ENCODE measurements around the gene KCNH1. TPM values are rescaled to one million over a fixed set of nuclear protein-coding genes. Genes with fewer than 3 reads are reported as not detected.
A peak's percentile ranks its signal among the peaks of the same experiment; 100 is the strongest.

Gene KCNH1
- total RNA-seq: not detected
- not detected for polyA plus RNA-seq

- Histone ChIP-seq H3K4me1 (ENCODE audit: control insufficient read depth in 4 of 4, insufficient read depth in 4 of 4, low read length in 3 of 4) (peaks cover 8 to 15% (median 9%) of the 10 kb centered on the region in 4 donors), H3K27me3 (ENCODE audit: control insufficient read depth in 4 of 4, insufficient read depth in 4 of 4, low read length in 3 of 4) (peaks cover 0 to 13% (median 2%) of the 10 kb centered on the region in 4 donors), H3K36me3 (ENCODE audit: control insufficient read depth in 4 of 4, insufficient read depth in 3 of 4, low read depth in 1 of 4, low read length in 3 of 4) (no peaks in the 10 kb centered on the region), H3K9ac (ENCODE audit: low read depth in 1 of 2, low read length in 2 of 2) (peak within 1 kb of the TSS in 1 of 2 donors; percentile 42), H3K27ac (ENCODE audit: low read depth in 1 of 2, low read length in 2 of 2) (no peak within 1 kb of the TSS), H3K4me3 (ENCODE audit: low read depth in 1 of 3, low read length in 3 of 3) (peak within 1 kb of the TSS in 2 of 3 donors; percentile 1 to 50), H3K9me3 (ENCODE audit: control insufficient read depth in 4 of 4, low read length in 3 of 4) (no peaks in the 10 kb centered on the region)
- WGBS: 2% methylated on average over 61 of the region's 61 CpGs
- no peak for TF ChIP-seq JUND (IDR thresholded peaks at IDR 0.05)
- TF ChIP-seq RAD21 (IDR thresholded peaks at IDR 0.05): peak; percentile 72 to 81
- TF ChIP-seq, protein P1, sequence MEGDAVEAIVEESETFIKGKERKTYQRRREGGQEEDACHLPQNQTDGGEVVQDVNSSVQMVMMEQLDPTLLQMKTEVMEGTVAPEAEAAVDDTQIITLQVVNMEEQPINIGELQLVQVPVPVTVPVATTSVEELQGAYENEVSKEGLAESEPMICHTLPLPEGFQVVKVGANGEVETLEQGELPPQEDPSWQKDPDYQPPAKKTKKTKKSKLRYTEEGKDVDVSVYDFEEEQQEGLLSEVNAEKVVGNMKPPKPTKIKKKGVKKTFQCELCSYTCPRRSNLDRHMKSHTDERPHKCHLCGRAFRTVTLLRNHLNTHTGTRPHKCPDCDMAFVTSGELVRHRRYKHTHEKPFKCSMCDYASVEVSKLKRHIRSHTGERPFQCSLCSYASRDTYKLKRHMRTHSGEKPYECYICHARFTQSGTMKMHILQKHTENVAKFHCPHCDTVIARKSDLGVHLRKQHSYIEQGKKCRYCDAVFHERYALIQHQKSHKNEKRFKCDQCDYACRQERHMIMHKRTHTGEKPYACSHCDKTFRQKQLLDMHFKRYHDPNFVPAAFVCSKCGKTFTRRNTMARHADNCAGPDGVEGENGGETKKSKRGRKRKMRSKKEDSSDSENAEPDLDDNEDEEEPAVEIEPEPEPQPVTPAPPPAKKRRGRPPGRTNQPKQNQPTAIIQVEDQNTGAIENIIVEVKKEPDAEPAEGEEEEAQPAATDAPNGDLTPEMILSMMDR (IDR thresholded peaks at IDR 0.05; ENCODE audit: low read depth, low read length, missing input control): peak; percentile 69
- DNase-seq (ENCODE audit: low spot score): peak; percentile 80
These were observed at the start of gene KCNH1 for GRCh38 chr1:211133836-211134669. Gene KCNH1, minus strand, starts transcription at chr1:211134148. Its CDS starts 203 bp downstream, at chr1:211133945.

DNA sequence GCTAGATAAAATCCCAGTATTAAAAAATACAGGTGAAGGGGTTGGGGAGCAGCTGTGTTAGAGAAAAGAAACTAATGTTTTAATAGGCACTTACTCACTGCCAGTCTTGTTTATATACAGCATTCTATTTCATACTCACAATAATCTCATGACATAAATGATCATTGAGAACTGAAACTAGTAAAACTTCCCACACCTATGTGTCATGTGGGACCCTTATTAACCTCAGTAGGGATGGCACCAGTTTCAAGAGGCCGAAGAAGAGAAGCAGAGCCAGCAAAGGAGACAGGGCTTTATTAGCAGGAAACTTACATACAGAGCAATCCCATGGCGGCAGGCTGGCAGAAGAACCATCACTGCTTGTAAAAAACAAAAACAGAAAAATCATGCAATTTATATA is 48.8 kb upstream of the KCNH1 start:
- Histone ChIP-seq H3K27me3 (ENCODE audit: control insufficient read depth in 4 of 4, insufficient read depth in 4 of 4, low read length in 3 of 4) (no peaks in the 10 kb centered on the region), H3K4me3 (ENCODE audit: low read depth in 1 of 3, low read length in 3 of 3) (no peak overlapping the region), H3K9me3 (ENCODE audit: control insufficient read depth in 4 of 4, low read length in 3 of 4) (no peaks in the 10 kb centered on the region), H3K4me1 (ENCODE audit: control insufficient read depth in 4 of 4, insufficient read depth in 4 of 4, low read length in 3 of 4) (no peaks in the 10 kb centered on the region), H3K36me3 (ENCODE audit: control insufficient read depth in 4 of 4, insufficient read depth in 3 of 4, low read depth in 1 of 4, low read length in 3 of 4) (no peaks in the 10 kb centered on the region), H3K9ac (ENCODE audit: low read depth in 1 of 2, low read length in 2 of 2) (no peak overlapping the region), H3K27ac (ENCODE audit: low read depth in 1 of 2, low read length in 2 of 2) (no peak overlapping the region)
- DNase-seq (ENCODE audit: low spot score): no peak
- no peak for TF ChIP-seq NR2F2 (IDR thresholded peaks at IDR 0.05)
- WGBS: 88% methylated on average over 2 of the region's 2 CpGs

DNA sequence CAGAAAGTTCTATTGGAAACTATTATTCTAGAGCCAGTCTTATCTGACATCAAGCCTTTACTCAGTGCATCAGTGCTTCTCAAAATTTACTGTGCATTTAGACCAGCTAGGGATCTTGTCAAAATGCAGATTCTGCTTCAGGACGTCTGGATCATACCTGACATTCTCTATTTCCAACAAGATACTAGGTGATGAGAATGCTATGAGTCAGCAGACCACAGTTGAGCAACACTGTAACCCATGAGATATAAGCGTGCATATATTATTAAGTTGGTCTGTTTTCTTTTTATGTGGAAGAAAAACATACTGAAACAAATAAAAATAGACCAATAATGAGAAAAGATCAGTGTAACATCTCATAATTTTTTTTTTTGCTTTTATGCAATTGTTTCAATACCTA is 40.4 kb upstream of the KCNH1 start:
- H3K27me3 ChIP-seq (ENCODE audit: control insufficient read depth in 4 of 4, insufficient read depth in 4 of 4, low read length in 3 of 4): no peaks in the 10 kb centered on the region
- H3K9ac ChIP-seq (ENCODE audit: low read depth in 1 of 2, low read length in 2 of 2): no peak overlapping the region
- DNase-seq (ENCODE audit: low spot score): no peak
- no peaks in the 10 kb centered on the region for H3K36me3 ChIP-seq (ENCODE audit: control insufficient read depth in 4 of 4, insufficient read depth in 3 of 4, low read depth in 1 of 4, low read length in 3 of 4)
- no peak overlapping the region for H3K27ac ChIP-seq (ENCODE audit: low read depth in 1 of 2, low read length in 2 of 2)
- no peaks in the 10 kb centered on the region for H3K4me1 ChIP-seq (ENCODE audit: control insufficient read depth in 4 of 4, insufficient read depth in 4 of 4, low read length in 3 of 4)
- peaks cover 0 to 3% (median 1%) of the 10 kb centered on the region in 4 donors for H3K9me3 ChIP-seq (ENCODE audit: control insufficient read depth in 4 of 4, low read length in 3 of 4)
- 55% methylated on average over 2 of the region's 2 CpGs for WGBS
- no peak overlapping the region for H3K4me3 ChIP-seq (ENCODE audit: low read depth in 1 of 3, low read length in 3 of 3)
- TF ChIP-seq FOXA1 (IDR thresholded peaks at IDR 0.05): no peak
- no peak for TF ChIP-seq HNF4A (conservative IDR thresholded peaks at IDR 0.05)
- TF ChIP-seq JUND (IDR thresholded peaks at IDR 0.05): no peak
- no peak for TF ChIP-seq RAD21 (IDR thresholded peaks at IDR 0.05)
- TF ChIP-seq HNF4G (IDR thresholded peaks at IDR 0.05): no peak
- TF ChIP-seq EGR1 (IDR thresholded peaks at IDR 0.05; ENCODE audit: low read depth in 2 of 2): no peak
- no peak for TF ChIP-seq SP1 (IDR thresholded peaks at IDR 0.05)
- no peak for TF ChIP-seq GABPA (IDR thresholded peaks at IDR 0.05 in 1 of 2, conservative IDR thresholded peaks at IDR 0.05 in 1 of 2)
- no peak for TF ChIP-seq TAF1 (conservative IDR thresholded peaks at IDR 0.05)
- no peak for TF ChIP-seq YY1 (IDR thresholded peaks at IDR 0.05)
- TF ChIP-seq MAX (IDR thresholded peaks at IDR 0.05): no peak
- TF ChIP-seq, protein P1 (IDR thresholded peaks at IDR 0.05; ENCODE audit: low read depth, low read length, missing input control): no peak
- TF ChIP-seq, protein P2, sequence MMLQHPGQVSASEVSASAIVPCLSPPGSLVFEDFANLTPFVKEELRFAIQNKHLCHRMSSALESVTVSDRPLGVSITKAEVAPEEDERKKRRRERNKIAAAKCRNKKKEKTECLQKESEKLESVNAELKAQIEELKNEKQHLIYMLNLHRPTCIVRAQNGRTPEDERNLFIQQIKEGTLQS (IDR thresholded peaks at IDR 0.05): no peak
- TF ChIP-seq, protein P3, sequence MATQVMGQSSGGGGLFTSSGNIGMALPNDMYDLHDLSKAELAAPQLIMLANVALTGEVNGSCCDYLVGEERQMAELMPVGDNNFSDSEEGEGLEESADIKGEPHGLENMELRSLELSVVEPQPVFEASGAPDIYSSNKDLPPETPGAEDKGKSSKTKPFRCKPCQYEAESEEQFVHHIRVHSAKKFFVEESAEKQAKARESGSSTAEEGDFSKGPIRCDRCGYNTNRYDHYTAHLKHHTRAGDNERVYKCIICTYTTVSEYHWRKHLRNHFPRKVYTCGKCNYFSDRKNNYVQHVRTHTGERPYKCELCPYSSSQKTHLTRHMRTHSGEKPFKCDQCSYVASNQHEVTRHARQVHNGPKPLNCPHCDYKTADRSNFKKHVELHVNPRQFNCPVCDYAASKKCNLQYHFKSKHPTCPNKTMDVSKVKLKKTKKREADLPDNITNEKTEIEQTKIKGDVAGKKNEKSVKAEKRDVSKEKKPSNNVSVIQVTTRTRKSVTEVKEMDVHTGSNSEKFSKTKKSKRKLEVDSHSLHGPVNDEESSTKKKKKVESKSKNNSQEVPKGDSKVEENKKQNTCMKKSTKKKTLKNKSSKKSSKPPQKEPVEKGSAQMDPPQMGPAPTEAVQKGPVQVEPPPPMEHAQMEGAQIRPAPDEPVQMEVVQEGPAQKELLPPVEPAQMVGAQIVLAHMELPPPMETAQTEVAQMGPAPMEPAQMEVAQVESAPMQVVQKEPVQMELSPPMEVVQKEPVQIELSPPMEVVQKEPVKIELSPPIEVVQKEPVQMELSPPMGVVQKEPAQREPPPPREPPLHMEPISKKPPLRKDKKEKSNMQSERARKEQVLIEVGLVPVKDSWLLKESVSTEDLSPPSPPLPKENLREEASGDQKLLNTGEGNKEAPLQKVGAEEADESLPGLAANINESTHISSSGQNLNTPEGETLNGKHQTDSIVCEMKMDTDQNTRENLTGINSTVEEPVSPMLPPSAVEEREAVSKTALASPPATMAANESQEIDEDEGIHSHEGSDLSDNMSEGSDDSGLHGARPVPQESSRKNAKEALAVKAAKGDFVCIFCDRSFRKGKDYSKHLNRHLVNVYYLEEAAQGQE (IDR thresholded peaks at IDR 0.05): no peak
- no peak for TF ChIP-seq ZBTB33 (IDR thresholded peaks at IDR 0.05)
- TF ChIP-seq RXRA (IDR thresholded peaks at IDR 0.05): no peak
